Kidney (tissue), 14 donors: ENCODE measurements around the gene KRT36. TPM values are rescaled to one million over a fixed set of nuclear protein-coding genes. Genes with fewer than 3 reads are reported as not detected.

Experiments
- DNase-seq, 5 donors: peaks; one replicate each; pipeline ENCODE4 v3.0.0-alpha.2; 2013 to 2020
- FAIRE-seq: peaks from 2 replicates; lab custom pipeline; 2012; peaks lifted over from hg19 to GRCh38; lab: Jason Lieb, UNC
- H3K27ac ChIP-seq, 2 donors: one replicate each; pipeline ENCODE4 v1.7.0; 2013; ENCODE audit warnings: low read depth in 2 of 2, low read length in 2 of 2, inconsistent platforms in 1 of 2
- H3K27me3 ChIP-seq: one replicate; pipeline ENCODE4 v1.7.1; 2013; ENCODE audit warnings: low read length, inconsistent platforms; ENCODE audit not compliant: control insufficient read depth, insufficient read depth
- H3K36me3 ChIP-seq, 3 donors: one replicate each; pipeline versions ENCODE4 v1.7.0 to v1.7.1; 2013; ENCODE audit warnings: low read length in 3 of 3, control low read depth in 1 of 3, inconsistent platforms in 1 of 3; ENCODE audit not compliant: insufficient read depth in 3 of 3, control insufficient read depth in 2 of 3
- H3K4me1 ChIP-seq, 3 donors: one replicate each; pipeline versions ENCODE4 v1.7.0 to v1.7.1; 2013; ENCODE audit warnings: low read length in 3 of 3, inconsistent platforms in 1 of 3, low read depth in 1 of 3; ENCODE audit not compliant: control insufficient read depth in 2 of 3, insufficient read depth in 2 of 3
- H3K4me3 ChIP-seq, 3 donors: one replicate each; pipeline versions ENCODE4 v1.7.0 to v1.8.1; 2013; ENCODE audit warnings: low read length in 3 of 3, control low read depth in 1 of 3, inconsistent platforms in 1 of 3
- H3K9ac ChIP-seq, 3 donors: one replicate each; pipeline versions ENCODE4 v1.7.0 to v1.7.1; 2013; ENCODE audit warnings: low read length in 3 of 3, control low read depth in 1 of 3, inconsistent platforms in 1 of 3
- H3K9me3 ChIP-seq, 3 donors: one replicate each; pipeline versions ENCODE4 v1.7.0 to v1.7.1; 2013; ENCODE audit warnings: low read length in 3 of 3, control low read depth in 1 of 3, inconsistent platforms in 1 of 3; ENCODE audit not compliant: control insufficient read depth in 2 of 3, insufficient read depth in 1 of 3
- CTCF ChIP-seq: IDR thresholded peaks from 3 replicates; pipeline ENCODE4 v1.5.1; 2012; ENCODE audit warnings: mild to moderate bottlenecking, moderate library complexity, borderline replicate concordance; ENCODE audit not compliant: insufficient read depth; ENCODE audit errors: extremely low read depth
- intact Hi-C: fragments of 100-400 bp; cut with DNase I; formaldehyde crosslinking; loops from one replicate; pipeline ENCODE4 v1.11.1; 2022
- polyA plus RNA-seq: library from polyadenylated mRNA; stranded (reverse); fragments of 350-450 nt; fragmentation: Illumina TruSeq; extraction: RNeasy Lipid Tissue Mini Kit (QIAGEN cat#74804); gene quantifications from one replicate; pipeline ENCODE4 v1.2.3, GENCODE V29; 2014; ENCODE audit warnings: low read depth, low replicate concordance; ENCODE audit not compliant: insufficient read depth
- total RNA-seq: library from RNA; stranded (reverse); fragmentation: NEBNext Ultra II Directional; extraction: Animal tissue kit (Norgen Biotek cat#: 25700); gene quantifications from one replicate; pipeline ENCODE4 v1.2.1, GENCODE V29; 2021
- donor health status: control.
- donor health status: control.
- donor health status: control.
- donor health status: control.
- donor health status: control.
- donor health status: DM: yes; HTN: yes; CAD: no.
- donor health status: Normal renal cell carcinoma (clear cell type).

The KRT36 gene
- total and polyA plus RNA-seq, 2 donors from 2014 or later, result not detected

- H3K9me3 ChIP-seq, result no peaks in the 10 kb centered on the region
- no peak overlapping the region for H3K9ac ChIP-seq
- H3K27me3 ChIP-seq, result no peaks in the 10 kb centered on the region
- peaks cover 0 to 2% (median 0%) of the 10 kb centered on the region in 3 donors for H3K4me1 ChIP-seq
- no peak overlapping the region for H3K4me3 ChIP-seq
- TF ChIP-seq CTCF, result no peak
- H3K36me3 ChIP-seq, result no peaks in the 10 kb centered on the region
- intact Hi-C loops, result no loop called here
- no peak overlapping the region for H3K27ac ChIP-seq
- FAIRE-seq, result no peak
- peak in 3 of 5 donors; percentile 26 to 53 (median 46) for DNase-seq
Observed at GRCh38 chr17:41535764-41536481, 46.2 kb upstream of the KRT36 start.

GRCh38 chr17:41534899-41535546 lies 45.3 kb upstream of the KRT36 start:
- FAIRE-seq (no peak), DNase-seq (peak in 1 of 5 donors; percentile 51)
- H3K9me3 ChIP-seq, result no peaks in the 10 kb centered on the region
- H3K27me3 ChIP-seq, result no peaks in the 10 kb centered on the region
- TF ChIP-seq CTCF, result no peak
- no peak overlapping the region for H3K9ac ChIP-seq
- H3K4me3 ChIP-seq, result no peak overlapping the region
- H3K4me1 ChIP-seq, result peaks cover 0 to 2% (median 0%) of the 10 kb centered on the region in 3 donors
- H3K27ac ChIP-seq, result no peak overlapping the region
- intact Hi-C loops, result no loop called here
- no peaks in the 10 kb centered on the region for H3K36me3 ChIP-seq

- Histone ChIP-seq H3K4me3 (no peak overlapping the region), H3K27me3 (no peaks in the 10 kb centered on the region), H3K36me3 (no peaks in the 10 kb centered on the region), H3K9me3 (no peaks in the 10 kb centered on the region), H3K4me1 (peaks cover 0 to 7% (median 0%) of the 10 kb centered on the region in 3 donors), H3K9ac (no peak overlapping the region), H3K27ac (no peak overlapping the region)
- FAIRE-seq (no peak), DNase-seq (no peak)
- intact Hi-C loops, result no loop called here
- no peak for TF ChIP-seq CTCF
Observed at GRCh38 chr17:41533613-41534012, 43.9 kb upstream of the KRT36 start.
